Measurements from ENCODE around the gene PTAFR. TPM values are rescaled to one million over a fixed set of nuclear protein-coding genes. Genes with fewer than 3 reads are reported as not detected.
A peak's percentile ranks its signal among the peaks of the same experiment; 100 is the strongest.

The PTAFR gene
- polyA plus RNA-seq, 2 of the 4 experiments (the other 2 are of a cell fraction), result 0.17 to 0.58 TPM

DNA sequence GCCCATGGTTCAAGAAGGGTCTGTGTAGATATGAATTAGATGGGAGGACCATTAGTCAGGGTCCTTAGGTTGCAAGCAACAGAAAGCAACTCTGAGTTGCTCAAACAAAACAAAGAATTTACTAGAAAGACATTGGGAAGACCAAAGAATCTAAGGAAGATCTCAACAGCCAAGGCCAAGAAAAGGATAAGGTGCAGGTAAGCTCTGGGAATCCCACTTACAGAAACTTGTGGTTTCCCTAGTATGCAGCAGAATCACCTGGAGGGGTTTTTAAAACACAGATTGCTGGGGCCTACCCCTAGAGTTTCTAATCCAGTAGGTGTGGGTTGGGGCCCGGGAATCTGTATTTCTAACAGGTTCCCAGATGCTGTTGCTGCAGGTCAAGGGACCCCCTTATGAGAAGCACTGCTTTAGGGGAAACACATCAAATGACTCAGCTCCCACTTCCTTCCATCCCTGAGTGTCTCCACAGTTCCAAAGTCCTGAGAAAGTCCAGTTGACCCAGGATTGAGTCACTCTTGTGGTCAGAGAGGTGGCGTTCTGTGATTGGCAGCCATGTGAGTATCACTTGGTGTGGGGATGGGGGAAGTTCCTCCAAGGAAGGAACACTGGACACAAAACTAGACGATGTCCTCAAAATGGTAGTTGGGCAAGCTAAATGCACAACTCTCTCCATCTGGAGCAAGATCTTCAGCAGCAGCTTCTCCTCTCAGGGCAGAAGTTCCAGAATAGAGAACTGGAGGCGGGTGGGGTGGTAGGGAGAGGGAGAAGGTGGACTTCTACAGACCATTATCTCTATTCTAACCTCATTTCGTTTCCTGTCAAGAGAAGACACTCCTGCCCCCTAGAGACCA, 63.9 kb downstream of the PTAFR start:
- ChIA-PET CTCF (interaction anchor here (0.9 to 2.1 kb wide), 7 partner anchors 10 to 96 kb away, joined by 3 to 14 read pairs (median 4); no protein-coding TSS in a partner anchor), POLR2A (no interaction called here)
- ATAC-seq (peak; percentile 47 to 79; a peak in 4 of 6 replicates), DNase-seq (ENCODE audit: low read depth in 1 of 2, low spot score in 1 of 2) (peak in 1 of 2 experiments; percentile 57), FAIRE-seq (no peak)
- WGBS (ENCODE audit: missing lambda C conversion rate), result 48% methylated on average over 5 of the region's 5 CpGs
- H3K9me3 ChIP-seq, result no peaks in the 10 kb centered on the region
- H3K4me2 ChIP-seq, result peak overlapping the region; percentile 28; the same call in 2 of the 3 replicates
- no peak overlapping the region for H3K4me3 ChIP-seq
- H3K4me1 ChIP-seq, result peaks cover 11% of the 10 kb centered on the region; the same call in 1 of the 3 replicates
- H3K27ac ChIP-seq, result peak overlapping the region in 1 of 2 experiments; percentile 45; a peak in 3 of 6 replicates
- TF ChIP-seq EHMT2 (IDR thresholded peaks at IDR 0.05; ENCODE audit: low read depth) (no peak), RAD21 (conservative IDR thresholded peaks at IDR 0.05 in 1 of 2, IDR thresholded peaks at IDR 0.05 in 1 of 2) (peak in 1 of 2 experiments; percentile 33; a peak in 2 of 5 replicates)

- no peak for DNase-seq (ENCODE audit: low read depth in 1 of 2, low spot score in 1 of 2)
- peak overlapping the region in 1 of 2 experiments; percentile 39; a peak in 2 of 6 replicates for H3K27ac ChIP-seq
Measured at GRCh38 chr1:28111157-28111556, 65.3 kb downstream of the PTAFR start.

More at GRCh38 chr1:28111157-28111556, 65.3 kb downstream of the PTAFR start:
- ATAC-seq (no peak), FAIRE-seq (no peak)
- ChIA-PET POLR2A (no interaction called here), CTCF (interaction anchor here (1.3 to 2.1 kb wide), 2 partner anchors 20 to 21 kb away, joined by 3 to 7 read pairs; no protein-coding TSS in a partner anchor)
- TF ChIP-seq HDAC2 (IDR thresholded peaks at IDR 0.05), result no peak
- TF ChIP-seq KDM5A (IDR thresholded peaks at IDR 0.05), result no peak
- no peak for TF ChIP-seq SREBF2 (IDR thresholded peaks at IDR 0.05)
- no peak for TF ChIP-seq TFCP2L1 (CRISPR knock-in tag; IDR thresholded peaks at IDR 0.05)
- TF ChIP-seq BCL3 (IDR thresholded peaks at IDR 0.05), result no peak
- TF ChIP-seq RAD21 (conservative IDR thresholded peaks at IDR 0.05 in 1 of 2, IDR thresholded peaks at IDR 0.05 in 1 of 2), result no peak
- TF ChIP-seq NPAS2 (CRISPR knock-in tag; IDR thresholded peaks at IDR 0.05; ENCODE audit: borderline replicate concordance), result no peak
- no peak for TF ChIP-seq FOXS1 (CRISPR knock-in tag; IDR thresholded peaks at IDR 0.05)
- TF ChIP-seq, protein P1, sequence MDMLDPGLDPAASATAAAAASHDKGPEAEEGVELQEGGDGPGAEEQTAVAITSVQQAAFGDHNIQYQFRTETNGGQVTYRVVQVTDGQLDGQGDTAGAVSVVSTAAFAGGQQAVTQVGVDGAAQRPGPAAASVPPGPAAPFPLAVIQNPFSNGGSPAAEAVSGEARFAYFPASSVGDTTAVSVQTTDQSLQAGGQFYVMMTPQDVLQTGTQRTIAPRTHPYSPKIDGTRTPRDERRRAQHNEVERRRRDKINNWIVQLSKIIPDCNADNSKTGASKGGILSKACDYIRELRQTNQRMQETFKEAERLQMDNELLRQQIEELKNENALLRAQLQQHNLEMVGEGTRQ (IDR thresholded peaks at IDR 0.05), result no peak
- TF ChIP-seq CEBPB (IDR thresholded peaks at IDR 0.05), result no peak
- no peak for TF ChIP-seq EHF (CRISPR knock-in tag; IDR thresholded peaks at IDR 0.05)
- TF ChIP-seq KDM1A (IDR thresholded peaks at IDR 0.05; ENCODE audit: low read depth), result no peak
- TF ChIP-seq CTCF (IDR thresholded peaks at IDR 0.05), result no peak
- no peak for TF ChIP-seq ZC3H11A (IDR thresholded peaks at IDR 0.05)
- no peak for TF ChIP-seq NFE2L2 (conservative IDR thresholded peaks at IDR 0.05; ENCODE audit: low read length)
- TF ChIP-seq, protein P2, sequence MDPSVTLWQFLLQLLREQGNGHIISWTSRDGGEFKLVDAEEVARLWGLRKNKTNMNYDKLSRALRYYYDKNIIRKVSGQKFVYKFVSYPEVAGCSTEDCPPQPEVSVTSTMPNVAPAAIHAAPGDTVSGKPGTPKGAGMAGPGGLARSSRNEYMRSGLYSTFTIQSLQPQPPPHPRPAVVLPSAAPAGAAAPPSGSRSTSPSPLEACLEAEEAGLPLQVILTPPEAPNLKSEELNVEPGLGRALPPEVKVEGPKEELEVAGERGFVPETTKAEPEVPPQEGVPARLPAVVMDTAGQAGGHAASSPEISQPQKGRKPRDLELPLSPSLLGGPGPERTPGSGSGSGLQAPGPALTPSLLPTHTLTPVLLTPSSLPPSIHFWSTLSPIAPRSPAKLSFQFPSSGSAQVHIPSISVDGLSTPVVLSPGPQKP (IDR thresholded peaks at IDR 0.05; ENCODE audit: low read depth, low read length), result no peak
- peaks cover 11% of the 10 kb centered on the region; the same call in 1 of the 3 replicates for H3K4me1 ChIP-seq
- H3K9me3 ChIP-seq, result no peaks in the 10 kb centered on the region
- 96% methylated on average over 2 of the region's 2 CpGs for WGBS (ENCODE audit: missing lambda C conversion rate)
- no peak overlapping the region for H3K4me3 ChIP-seq
- H3K4me2 ChIP-seq, result no peak overlapping the region

Measured in A549 (cell line).